GM12865 (cell line): Measurements from ENCODE around the gene DUSP12.

Source experiments
- DNase-seq: peaks from one replicate; pipeline ENCODE4 v3.0.0; 2010; ENCODE audit warnings: low read depth
- H3K4me3 ChIP-seq: 2 replicates; pipeline ENCODE4 v1.5.1; 2011; ENCODE audit warnings: mild to moderate bottlenecking, low read depth, low read length, control low read depth
- CTCF ChIP-seq: IDR thresholded peaks from 2 replicates; pipeline ENCODE4 v1.5.1; 2011; ENCODE audit warnings: low read length, control low read depth, low read depth, inconsistent platforms; ENCODE audit not compliant: insufficient read depth; ENCODE audit errors: missing control alignments

DUSP12 gene

GRCh38 chr1:161781995-161782394 is 32.4 kb downstream of the DUSP12 start:
- no peak for TF ChIP-seq CTCF
- no peak overlapping the region for H3K4me3 ChIP-seq
- peak; percentile 23 for DNase-seq

- no peak overlapping the region for H3K4me3 ChIP-seq
- TF ChIP-seq CTCF = no peak
- DNase-seq = no peak
These were observed 33.3 kb downstream of the DUSP12 start for GRCh38 chr1:161782886-161783285.

GRCh38 chr1:161784968-161785367 is 35.4 kb downstream of the DUSP12 start:
- TF ChIP-seq CTCF = no peak
- no peak for DNase-seq
- no peak overlapping the region for H3K4me3 ChIP-seq

- no peak for DNase-seq
- H3K4me3 ChIP-seq = no peak overlapping the region
- TF ChIP-seq CTCF = no peak
These were observed 37.8 kb downstream of the DUSP12 start for GRCh38 chr1:161787355-161787754.

- no peak overlapping the region for H3K4me3 ChIP-seq
- no peak for DNase-seq
- no peak for TF ChIP-seq CTCF
These were observed 41.2 kb downstream of the DUSP12 start for GRCh38 chr1:161790587-161791317.

GRCh38 chr1:161791904-161792655 is 42.5 kb downstream of the DUSP12 start:
- H3K4me3 ChIP-seq = no peak overlapping the region
- DNase-seq = no peak
- TF ChIP-seq CTCF = no peak
